Globus pallidus (tissue), 1 donor: ENCODE data around the gene SPAG16.
"Not testable (repeated sequence)": the region's sequence is repeated elsewhere in the genome, so short reads cannot be mapped to it uniquely, and the experiment has no call there.

Experiments used
- DNase-seq: peaks from one replicate; pipeline ENCODE4 v3.0.0-alpha.2; 2015; ENCODE audit warnings: low spot score

The SPAG16 gene

GRCh38 chr2:213274143-213274542 lies 10.1 kb upstream of the SPAG16 start:
- no peak for DNase-seq

GRCh38 chr2:213275265-213275664 lies 9.0 kb upstream of the SPAG16 start:
- no peak for DNase-seq

DNA sequence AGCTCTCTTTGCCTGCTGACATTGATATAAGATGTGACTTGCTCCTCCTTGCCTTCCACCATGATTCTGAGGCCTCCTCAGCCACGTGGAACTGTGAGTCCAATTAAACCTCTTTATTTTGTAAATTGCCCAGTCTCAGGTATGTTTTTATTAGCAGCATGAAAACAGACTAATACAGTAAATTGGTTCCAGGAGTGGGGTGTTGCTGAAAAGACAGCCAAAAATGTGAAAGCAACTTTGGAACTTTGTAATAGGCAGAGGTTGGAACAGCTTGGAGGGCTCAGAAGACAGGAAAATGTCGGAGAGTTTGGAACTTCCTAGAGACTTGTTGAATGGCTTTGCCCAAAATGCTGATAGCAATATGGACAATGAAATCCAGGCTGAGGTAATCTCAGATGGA lies 7.1 kb upstream of the SPAG16 start:
- not testable (repeated sequence) for DNase-seq

- DNase-seq, result no peak
These were observed 5.1 kb upstream of the SPAG16 start for GRCh38 chr2:213279116-213279620.

DNA sequence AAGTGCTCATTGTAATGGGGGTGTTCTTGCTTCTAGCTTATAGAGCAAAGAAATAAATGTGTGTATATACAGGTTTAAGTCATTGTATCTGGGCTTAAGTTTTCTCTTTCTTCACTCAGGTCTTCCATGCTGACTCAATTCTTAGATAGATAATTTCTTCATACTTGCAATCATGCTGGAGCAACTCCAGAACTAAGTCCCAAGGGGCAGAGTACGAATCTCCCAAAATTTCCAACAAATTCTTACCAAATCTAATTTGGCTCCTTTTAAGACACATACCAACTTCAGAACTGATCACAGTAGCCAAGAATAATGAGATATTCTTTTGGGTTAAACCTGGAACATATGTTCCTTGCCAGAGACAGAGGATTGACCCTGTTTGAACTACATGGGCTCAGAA lies 4.3 kb upstream of the SPAG16 start:
- no peak for DNase-seq

DNA sequence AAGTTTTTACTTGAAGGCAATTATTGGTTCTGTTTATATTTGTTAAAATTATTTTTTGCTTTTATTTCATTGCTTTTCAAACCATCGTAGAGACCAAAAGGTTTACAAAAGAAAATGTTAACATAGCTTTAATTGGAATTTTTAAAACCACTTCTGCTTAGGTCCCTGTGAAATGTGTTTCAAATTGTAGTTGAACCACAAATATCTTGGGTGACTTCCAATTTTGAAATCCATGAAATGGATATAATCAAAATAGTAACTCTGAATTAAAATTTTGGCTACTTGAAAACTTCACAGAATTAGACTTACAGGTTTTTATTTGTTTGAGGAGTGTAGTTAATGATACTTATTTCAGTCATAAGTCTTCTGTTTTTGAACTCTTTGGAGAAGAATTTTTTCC lies 3.1 kb upstream of the SPAG16 start:
- no peak for DNase-seq

GRCh38 chr2:213285404-213285803 lies 1.1 kb downstream of the SPAG16 start:
- no peak for DNase-seq

GRCh38 chr2:213286161-213286560 lies 1.9 kb downstream of the SPAG16 start:
- no peak for DNase-seq

GRCh38 chr2:213288913-213289700 lies 4.8 kb downstream of the SPAG16 start:
- DNase-seq, result no peak

DNA sequence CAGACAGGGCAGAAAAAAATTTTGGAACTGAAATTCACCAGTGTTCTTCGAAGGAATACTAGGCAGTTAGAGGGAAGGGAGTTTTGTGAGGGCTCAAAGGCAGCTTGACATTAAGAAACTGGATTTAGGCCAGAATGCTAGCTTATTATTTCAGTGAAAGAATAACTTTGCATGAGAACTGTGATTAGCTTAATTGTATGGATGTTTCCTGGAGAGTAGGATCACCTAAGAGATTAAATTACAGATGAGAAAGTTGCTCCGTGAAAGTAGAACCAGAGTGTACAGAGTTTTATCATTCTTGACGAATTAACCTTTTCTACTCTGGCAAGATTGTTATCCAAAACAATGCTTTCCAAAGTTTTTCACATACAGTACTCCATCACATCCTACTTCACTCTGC lies 6.2 kb downstream of the SPAG16 start:
- DNase-seq, result no peak

- no peak for DNase-seq
These were observed 12.0 kb downstream of the SPAG16 start for GRCh38 chr2:213296270-213296669.

- no peak for DNase-seq
These were observed 22.2 kb downstream of the SPAG16 start for GRCh38 chr2:213306316-213306942.

GRCh38 chr2:213315168-213315876 lies 31.1 kb downstream of the SPAG16 start:
- DNase-seq, result no peak

DNA sequence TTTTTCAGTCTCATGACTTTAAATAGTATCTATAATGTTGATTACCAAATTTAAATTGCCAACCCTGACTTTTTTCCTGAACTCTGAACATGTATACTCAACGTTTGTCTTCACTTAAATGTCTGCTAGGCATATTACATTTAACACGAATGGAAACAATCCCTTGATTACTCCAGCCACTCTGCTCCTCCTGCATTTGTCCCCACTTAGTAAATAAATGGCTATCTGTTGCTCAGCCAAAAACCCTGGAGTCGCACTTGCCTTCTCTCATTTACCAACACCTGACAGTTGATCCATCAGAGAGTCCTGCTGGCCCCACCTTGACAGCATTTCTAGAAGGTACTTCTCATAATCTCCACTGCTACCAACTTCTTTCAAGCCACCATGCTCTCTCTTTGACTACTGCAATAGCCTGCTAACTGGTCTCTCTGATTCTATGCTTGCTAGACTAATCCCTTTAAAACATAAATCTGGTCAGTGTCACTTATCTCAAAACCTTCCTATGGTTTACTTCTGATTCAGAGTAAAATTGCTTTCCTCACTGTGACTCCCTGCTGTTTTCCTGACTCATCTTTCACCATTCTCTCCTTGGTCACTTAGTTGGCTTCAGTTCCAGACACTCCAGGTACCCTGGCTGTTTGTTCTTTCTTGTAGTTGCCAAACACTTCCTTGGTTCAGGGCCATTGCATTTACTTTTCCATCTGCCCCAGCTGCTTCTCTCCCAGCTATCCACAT lies 31.9 kb downstream of the SPAG16 start:
- no peak for DNase-seq

DNA sequence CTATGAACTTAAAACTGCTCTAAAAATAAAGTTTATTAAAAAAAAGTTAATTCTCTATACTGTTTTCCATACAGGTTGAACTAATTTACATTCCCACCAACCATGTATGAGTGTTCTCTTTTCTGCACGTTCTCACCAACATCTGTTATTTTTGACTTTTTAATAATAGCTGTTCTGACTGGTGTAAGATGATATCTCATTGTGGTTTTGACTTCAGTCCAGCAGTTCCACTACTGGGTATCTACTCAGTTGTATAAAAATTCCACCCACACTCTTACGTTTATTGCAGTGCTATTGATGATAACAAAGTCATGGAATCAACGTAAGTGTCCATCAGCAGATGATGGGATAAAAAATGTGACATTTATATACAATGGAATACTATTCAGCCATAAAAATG lies 33.7 kb downstream of the SPAG16 start:
- no peak for DNase-seq

DNA sequence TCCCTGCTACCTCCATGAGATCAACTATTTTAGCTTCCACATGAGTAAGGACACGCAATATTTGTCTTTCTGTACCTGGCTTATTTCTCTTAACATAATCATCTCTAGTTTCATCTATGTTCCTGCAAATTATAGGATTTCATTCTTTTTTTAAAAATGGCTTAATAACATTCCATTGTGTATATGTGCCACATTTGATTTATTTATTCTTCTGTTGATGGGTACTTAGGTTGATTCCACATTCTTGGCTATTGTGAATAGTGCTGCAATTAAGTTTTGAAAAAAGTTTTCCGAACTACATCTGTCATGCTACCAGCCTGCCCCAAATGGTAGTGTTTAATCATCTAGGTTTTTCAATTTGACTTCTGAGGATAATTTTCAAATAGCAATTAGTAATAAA lies 36.3 kb downstream of the SPAG16 start:
- DNase-seq, result no peak

DNA sequence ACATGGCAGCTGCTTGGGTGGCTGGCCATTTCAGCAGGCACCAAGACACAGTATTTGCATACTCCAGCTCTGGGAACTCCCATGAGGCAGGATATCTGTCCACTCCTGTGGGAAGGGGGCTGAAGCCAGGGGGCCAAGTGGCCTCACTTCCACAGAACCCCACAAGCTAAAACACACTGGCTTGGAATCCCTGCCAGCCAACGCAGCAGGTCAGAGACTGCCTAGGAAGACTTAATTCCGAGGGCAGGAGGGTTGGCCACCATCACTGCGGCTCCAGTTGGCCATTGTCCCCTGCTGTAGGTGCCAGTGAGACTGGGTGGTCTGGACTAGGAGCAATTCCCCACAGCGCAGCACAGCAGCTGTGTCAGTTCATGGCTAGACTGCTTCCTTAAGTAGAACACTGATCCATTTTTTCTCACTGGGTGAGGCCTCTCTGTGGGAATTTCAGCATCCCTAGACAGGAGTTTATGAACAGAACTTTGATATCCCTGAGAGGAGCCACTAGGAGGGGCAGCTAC lies 52.0 kb downstream of the SPAG16 start:
- no peak for DNase-seq

GRCh38 chr2:213353419-213353818 lies 69.2 kb downstream of the SPAG16 start:
- DNase-seq, result no peak

- DNase-seq, result no peak
These were observed 92.4 kb downstream of the SPAG16 start for GRCh38 chr2:213376644-213377043.

- not testable (repeated sequence) for DNase-seq
These were observed 122.8 kb downstream of the SPAG16 start for GRCh38 chr2:213407027-213407426.

DNA sequence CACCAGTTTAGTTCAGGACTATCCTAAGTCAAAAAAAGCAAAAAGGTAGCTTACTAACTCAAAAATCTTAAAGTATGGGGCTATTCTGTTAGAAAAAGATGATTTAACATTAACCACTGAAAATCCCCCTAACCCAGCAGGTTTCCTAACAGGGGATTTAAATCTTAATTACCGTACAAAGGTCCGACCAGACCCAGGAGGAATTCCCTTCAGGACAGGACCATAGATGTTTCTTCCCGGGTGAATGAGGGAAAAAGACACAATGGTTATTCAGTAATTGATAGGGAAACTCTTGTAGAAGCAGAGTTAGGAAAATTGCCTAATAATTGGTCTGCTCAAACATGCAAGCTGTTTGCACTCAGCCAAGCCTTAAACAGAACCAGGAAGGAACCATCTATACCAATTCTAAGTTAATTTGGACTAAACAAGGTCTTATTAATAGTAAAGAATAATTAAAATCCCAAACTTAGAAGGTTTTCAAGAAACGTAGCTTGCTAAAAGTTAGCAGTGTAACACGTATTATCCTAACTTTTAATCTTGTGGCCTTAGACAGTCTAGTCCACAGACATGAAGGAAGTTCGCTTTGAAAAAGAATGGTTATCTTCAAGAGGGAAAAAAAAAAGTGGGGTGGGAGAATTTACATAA lies 124.3 kb downstream of the SPAG16 start:
- not testable (repeated sequence) for DNase-seq
